Epithelial cell of proximal tubule (primary cell): Measurements from ENCODE around the gene EMILIN1. TPM values are rescaled to one million over a fixed set of nuclear protein-coding genes. Genes with fewer than 3 reads are reported as not detected.
A peak's percentile ranks its signal among the peaks of the same experiment; 100 is the strongest.

Experiments used
- DNase-seq: peaks from one replicate; pipeline ENCODE4 v3.0.0-alpha.2; 2011; ENCODE audit warnings: low read depth
- H3K4me3 ChIP-seq: 2 replicates; pipeline ENCODE4 v1.5.1; 2011; ENCODE audit warnings: low read depth, mild to moderate bottlenecking, low read length
- CTCF ChIP-seq: conservative IDR thresholded peaks from 2 replicates; pipeline ENCODE4 v1.5.1; 2012; ENCODE audit warnings: low read depth, mild to moderate bottlenecking, low read length
- total RNA-seq: library from RNA; depleted of rRNA; stranded (reverse); fragments of >200 nt; gene quantifications from 2 replicates; pipeline ENCODE4 v1.2.3, GENCODE V29; 2015

The EMILIN1 gene
- total RNA-seq, 1 donor from 2014 or later = 2.1 TPM

- no peak for DNase-seq
- no peak for TF ChIP-seq CTCF
- peak overlapping the region; percentile 75 for H3K4me3 ChIP-seq
Measured at GRCh38 chr2:27134781-27135477, 56.5 kb downstream of the EMILIN1 start.

- no peak for DNase-seq
- H3K4me3 ChIP-seq = no peak overlapping the region
- TF ChIP-seq CTCF = no peak
Measured at GRCh38 chr2:27135478-27135955, 57.1 kb downstream of the EMILIN1 start.

Other genes with a start within 250 kb of the EMILIN1 start
- gene DPYSL5, start 230.5 kb upstream of the EMILIN1 start, total RNA-seq = under 0.01 and 0.63 TPM in 2 replicates
- 0.72 and 1.6 TPM in 2 replicates for gene MAPRE3, start 108.0 kb upstream of the EMILIN1 start, total RNA-seq
- gene TMEM214, start 45.6 kb upstream of the EMILIN1 start, total RNA-seq = 11.2 and 20.1 TPM in 2 replicates
- gene AGBL5, start 26.9 kb upstream of the EMILIN1 start, total RNA-seq = 17.0 and 21.8 TPM in 2 replicates
- gene OST4, start 7.0 kb upstream of the EMILIN1 start, total RNA-seq = 283 and 454 TPM in 2 replicates
- gene KHK, start 8.2 kb downstream of the EMILIN1 start, total RNA-seq = 5.5 and 6.1 TPM in 2 replicates
- gene CGREF1, start 40.5 kb downstream of the EMILIN1 start, total RNA-seq = 1.0 and 2.3 TPM in 2 replicates
- not detected in 2 replicates for gene ABHD1, start 45.2 kb downstream of the EMILIN1 start, total RNA-seq
- 53.3 and 77.1 TPM in 2 replicates for gene PREB, start 56.0 kb downstream of the EMILIN1 start, total RNA-seq
- gene PRR30, start 60.8 kb downstream of the EMILIN1 start, total RNA-seq = not detected in 2 replicates
- gene TCF23, start 70.4 kb downstream of the EMILIN1 start, total RNA-seq = not detected in 2 replicates
- 90.3 and 143 TPM in 2 replicates for gene ATRAID, start 133.4 kb downstream of the EMILIN1 start, total RNA-seq
- gene SLC5A6, start 133.7 kb downstream of the EMILIN1 start, total RNA-seq = 51.5 and 90.9 TPM in 2 replicates
- gene CAD, start 138.8 kb downstream of the EMILIN1 start, total RNA-seq = 62.8 and 65.8 TPM in 2 replicates
- 0.29 TPM in 1 of 2 replicates, not detected in the other for gene SLC30A3, start 184.4 kb downstream of the EMILIN1 start, total RNA-seq
- not detected in 2 replicates for gene DNAJC5G, start 196.8 kb downstream of the EMILIN1 start, total RNA-seq
- gene TRIM54, start 203.8 kb downstream of the EMILIN1 start, total RNA-seq = 1.5 TPM in 1 of 2 replicates, not detected in the other
- gene UCN, start 229.8 kb downstream of the EMILIN1 start, total RNA-seq = not detected in 2 replicates
- gene MPV17, start 244.5 kb downstream of the EMILIN1 start, total RNA-seq = 71.3 and 76.5 TPM in 2 replicates